ENCODE measurements around the gene KPNB1.

GRCh38 chr17:47719411-47720152, 69.9 kb downstream of the KPNB1 start:
- TF ChIP-seq POLR2A (IDR thresholded peaks at IDR 0.05) (no peak), CTCF (IDR thresholded peaks at IDR 0.05) (no peak)

Data from prostate gland (tissue), 2 donors.